HepG2 (cell line): ENCODE measurements around the gene NBPF3.
A peak's percentile ranks its signal among the peaks of the same experiment; 100 is the strongest.

Experiments used
- CTCF ChIP-seq: sonication (generic); formaldehyde crosslinking; IDR thresholded peaks from 2 replicates; pipeline ENCODE4 v1.5.0; 2020; ENCODE audit warnings: mild to moderate bottlenecking, missing genetic modification reagents, moderate library complexity
- KLF6 ChIP-seq: IDR thresholded peaks from 2 replicates; pipeline ENCODE4 v1.8.0; 2016; ENCODE audit warnings: missing biosample characterization, missing genetic modification reagents
- MTA3 ChIP-seq: sonication (generic); formaldehyde crosslinking; IDR thresholded peaks from 2 replicates; pipeline ENCODE4 v1.4.0; 2020; ENCODE audit warnings: missing genetic modification reagents
- RXRA ChIP-seq: sonication (generic); formaldehyde crosslinking; IDR thresholded peaks from 2 replicates; pipeline ENCODE4 v1.5.1; 2020; ENCODE audit warnings: missing genetic modification reagents
- TF ChIP-seq, protein P1 (sequence below), 2 experiments: IDR thresholded peaks; 2 replicates each; pipeline ENCODE4 v1.6.1; 2011 to 2012; ENCODE audit warnings: low read length in 2 of 2, borderline replicate concordance in 1 of 2, low read depth in 1 of 2, mild to moderate bottlenecking in 1 of 2, moderate library complexity in 1 of 2

DNA sequence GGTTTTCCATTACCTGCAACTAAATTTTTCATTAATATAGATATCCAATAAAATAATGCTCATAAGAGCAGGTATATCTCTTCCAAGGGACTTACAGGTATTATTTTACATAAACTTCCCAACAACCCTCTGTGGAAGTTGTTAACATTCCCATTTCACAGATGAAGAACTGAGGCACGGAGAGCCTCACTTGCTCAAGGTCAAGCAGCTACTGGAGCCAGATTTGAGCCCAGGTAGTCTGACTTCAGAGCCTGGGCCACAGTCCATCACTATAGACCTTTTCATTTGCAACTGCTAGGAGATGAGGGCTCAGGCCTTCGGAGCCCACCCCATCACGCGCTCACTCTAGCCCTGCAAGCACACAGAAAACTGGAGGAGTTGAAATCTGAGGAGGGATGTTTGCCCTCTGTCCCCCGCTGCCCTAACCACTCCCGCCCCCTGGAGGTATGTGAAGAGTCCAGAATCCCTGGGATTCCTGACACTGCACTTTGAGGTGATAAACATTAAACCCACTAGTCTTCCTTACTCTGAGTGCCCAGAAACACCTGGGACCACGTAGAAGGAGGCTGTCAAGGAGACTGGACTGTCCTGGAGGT is 57.6 kb downstream of the NBPF3 start:
- TF ChIP-seq RXRA (no peak), CTCF (peak; percentile 64), MTA3 (no peak), KLF6 (CRISPR knock-in tag) (no peak)
- TF ChIP-seq, protein P1, sequence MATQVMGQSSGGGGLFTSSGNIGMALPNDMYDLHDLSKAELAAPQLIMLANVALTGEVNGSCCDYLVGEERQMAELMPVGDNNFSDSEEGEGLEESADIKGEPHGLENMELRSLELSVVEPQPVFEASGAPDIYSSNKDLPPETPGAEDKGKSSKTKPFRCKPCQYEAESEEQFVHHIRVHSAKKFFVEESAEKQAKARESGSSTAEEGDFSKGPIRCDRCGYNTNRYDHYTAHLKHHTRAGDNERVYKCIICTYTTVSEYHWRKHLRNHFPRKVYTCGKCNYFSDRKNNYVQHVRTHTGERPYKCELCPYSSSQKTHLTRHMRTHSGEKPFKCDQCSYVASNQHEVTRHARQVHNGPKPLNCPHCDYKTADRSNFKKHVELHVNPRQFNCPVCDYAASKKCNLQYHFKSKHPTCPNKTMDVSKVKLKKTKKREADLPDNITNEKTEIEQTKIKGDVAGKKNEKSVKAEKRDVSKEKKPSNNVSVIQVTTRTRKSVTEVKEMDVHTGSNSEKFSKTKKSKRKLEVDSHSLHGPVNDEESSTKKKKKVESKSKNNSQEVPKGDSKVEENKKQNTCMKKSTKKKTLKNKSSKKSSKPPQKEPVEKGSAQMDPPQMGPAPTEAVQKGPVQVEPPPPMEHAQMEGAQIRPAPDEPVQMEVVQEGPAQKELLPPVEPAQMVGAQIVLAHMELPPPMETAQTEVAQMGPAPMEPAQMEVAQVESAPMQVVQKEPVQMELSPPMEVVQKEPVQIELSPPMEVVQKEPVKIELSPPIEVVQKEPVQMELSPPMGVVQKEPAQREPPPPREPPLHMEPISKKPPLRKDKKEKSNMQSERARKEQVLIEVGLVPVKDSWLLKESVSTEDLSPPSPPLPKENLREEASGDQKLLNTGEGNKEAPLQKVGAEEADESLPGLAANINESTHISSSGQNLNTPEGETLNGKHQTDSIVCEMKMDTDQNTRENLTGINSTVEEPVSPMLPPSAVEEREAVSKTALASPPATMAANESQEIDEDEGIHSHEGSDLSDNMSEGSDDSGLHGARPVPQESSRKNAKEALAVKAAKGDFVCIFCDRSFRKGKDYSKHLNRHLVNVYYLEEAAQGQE (IDR thresholded peaks at IDR 0.05; ENCODE audit: borderline replicate concordance in 1 of 2, low read depth in 1 of 2, low read length in 2 of 2) = no peak
